SK-N-MC (cell line): ENCODE measurements around the gene TOR1B.

Source experiments
- EZH2 ChIP-seq: fragments of 200-600 bp; sonication (generic); IDR thresholded peaks from one replicate; pipeline ENCODE4 v1.6.1; 2017; ENCODE audit warnings: antibody characterized with exemption
- FOXP2 ChIP-seq: optimal IDR thresholded peaks from 2 replicates; pipeline ENCODE3; 2011; ENCODE audit warnings: mild to moderate bottlenecking, moderate library complexity; ENCODE audit not compliant: insufficient read depth; ENCODE audit errors: extremely low read length, control extremely low read depth
- POLR2AphosphoS5 ChIP-seq: IDR thresholded peaks from 2 replicates; pipeline ENCODE4 v1.6.1; 2012; ENCODE audit warnings: mild to moderate bottlenecking, low read depth, low read length, borderline replicate concordance

- no peak for TF ChIP-seq EZH2
- no peak for TF ChIP-seq POLR2AphosphoS5
- no peak for TF ChIP-seq FOXP2
These were observed 45.9 kb upstream of the TOR1B start for GRCh38 chr9:129757045-129757444.
